ENCODE results near the gene NBAS.

DNA sequence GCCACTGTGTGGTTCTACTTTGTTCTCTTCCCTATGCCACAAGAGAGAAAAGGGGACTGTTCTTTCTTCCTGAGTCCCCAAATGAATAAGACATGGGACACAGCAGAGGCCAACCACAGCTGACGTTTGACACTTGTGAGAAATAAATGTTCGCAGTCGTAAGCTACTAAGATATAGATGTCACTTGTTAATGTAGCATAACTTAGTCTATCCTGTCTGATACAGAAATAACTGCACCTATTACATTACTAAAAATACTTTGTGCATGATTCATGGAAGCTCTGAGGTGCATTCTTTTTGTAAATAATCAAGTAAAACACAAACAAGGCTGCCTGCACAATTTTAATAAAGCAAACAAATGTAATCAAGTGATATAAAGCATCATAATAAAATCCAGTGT is 148.8 kb downstream of the NBAS start:
- TF ChIP-seq, protein P1, sequence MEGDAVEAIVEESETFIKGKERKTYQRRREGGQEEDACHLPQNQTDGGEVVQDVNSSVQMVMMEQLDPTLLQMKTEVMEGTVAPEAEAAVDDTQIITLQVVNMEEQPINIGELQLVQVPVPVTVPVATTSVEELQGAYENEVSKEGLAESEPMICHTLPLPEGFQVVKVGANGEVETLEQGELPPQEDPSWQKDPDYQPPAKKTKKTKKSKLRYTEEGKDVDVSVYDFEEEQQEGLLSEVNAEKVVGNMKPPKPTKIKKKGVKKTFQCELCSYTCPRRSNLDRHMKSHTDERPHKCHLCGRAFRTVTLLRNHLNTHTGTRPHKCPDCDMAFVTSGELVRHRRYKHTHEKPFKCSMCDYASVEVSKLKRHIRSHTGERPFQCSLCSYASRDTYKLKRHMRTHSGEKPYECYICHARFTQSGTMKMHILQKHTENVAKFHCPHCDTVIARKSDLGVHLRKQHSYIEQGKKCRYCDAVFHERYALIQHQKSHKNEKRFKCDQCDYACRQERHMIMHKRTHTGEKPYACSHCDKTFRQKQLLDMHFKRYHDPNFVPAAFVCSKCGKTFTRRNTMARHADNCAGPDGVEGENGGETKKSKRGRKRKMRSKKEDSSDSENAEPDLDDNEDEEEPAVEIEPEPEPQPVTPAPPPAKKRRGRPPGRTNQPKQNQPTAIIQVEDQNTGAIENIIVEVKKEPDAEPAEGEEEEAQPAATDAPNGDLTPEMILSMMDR (optimal IDR thresholded peaks at IDR 0.05 in 1 of 3, IDR thresholded peaks at IDR 0.05 in 1 of 3, conservative IDR thresholded peaks at IDR 0.05 in 1 of 3; ENCODE audit: extremely low read depth in 1 of 3, insufficient read depth in 2 of 3, low read length in 3 of 3): no peak
- TF ChIP-seq EZH2 (IDR thresholded peaks at IDR 0.05; ENCODE audit: low read length): no peak

All from keratinocyte (primary cell).